Mesodermal cell (in vitro differentiated cells): ENCODE measurements around the gene STK25.

Source experiments
- H3K27ac ChIP-seq: 2 replicates; pipeline ENCODE4 v1.7.0; 2013; ENCODE audit warnings: mild to moderate bottlenecking, low read depth, low read length, moderate library complexity; ENCODE audit not compliant: severe bottlenecking
- H3K36me3 ChIP-seq: 2 replicates; pipeline ENCODE4 v1.7.1; 2013; ENCODE audit warnings: mild to moderate bottlenecking, low read length, moderate library complexity; ENCODE audit not compliant: control insufficient read depth, insufficient read depth
- H3K4me1 ChIP-seq: one replicate; pipeline ENCODE4 v1.7.1; 2013; ENCODE audit warnings: mild to moderate bottlenecking, low read length; ENCODE audit not compliant: insufficient read depth, control insufficient read depth, poor library complexity, severe bottlenecking
- H3K4me3 ChIP-seq: 2 replicates; pipeline ENCODE4 v1.7.0; 2013; ENCODE audit warnings: low read length, control low read depth, mild to moderate bottlenecking; ENCODE audit not compliant: insufficient read depth, poor library complexity, severe bottlenecking; ENCODE audit errors: extremely low read depth
- H3K9me3 ChIP-seq: 2 replicates; pipeline ENCODE4 v1.7.1; 2013; ENCODE audit warnings: mild to moderate bottlenecking, low read length, moderate library complexity; ENCODE audit not compliant: control insufficient read depth
- WGBS, 2 experiments: methylation state at CpG; one replicate each; pipeline ENCODE4 v1.1.5; 2013; ENCODE audit warnings: missing lambda C conversion rate in 2 of 2; ENCODE audit not compliant: insufficient coverage in 2 of 2; 5-methylcytosine and 5-hydroxymethylcytosine counted together

The STK25 gene

DNA sequence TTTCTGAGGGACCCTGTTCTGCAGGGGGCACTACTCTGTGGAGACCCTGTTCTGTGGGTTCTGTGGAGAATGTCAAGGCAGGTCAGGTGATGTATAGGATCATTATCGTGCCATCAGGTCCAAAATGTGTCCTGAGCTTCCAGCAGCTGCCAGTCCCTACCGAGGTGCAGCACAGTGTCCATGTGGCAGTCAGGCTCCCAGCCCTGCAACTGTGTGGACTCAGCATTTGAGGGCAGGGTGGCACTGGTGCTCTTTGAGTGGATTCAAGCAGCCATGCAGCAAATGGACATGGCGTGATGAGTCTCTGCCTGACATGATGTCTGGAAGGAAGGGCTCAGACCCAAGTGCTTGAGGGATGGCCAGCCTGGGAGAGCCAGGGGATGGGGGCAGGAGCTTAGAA, 35.0 kb downstream of the STK25 start:
- H3K36me3 ChIP-seq, result no peaks in the 10 kb centered on the region
- 93 to 96% methylated on average over 3 of the region's 3 CpGs for WGBS, 2 experiments
- H3K4me3 ChIP-seq, result no peak overlapping the region
- no peaks in the 10 kb centered on the region for H3K9me3 ChIP-seq
- H3K27ac ChIP-seq, result no peak overlapping the region
- H3K4me1 ChIP-seq, result no peaks in the 10 kb centered on the region

- no peaks in the 10 kb centered on the region for H3K9me3 ChIP-seq
- WGBS, 2 experiments, result 92% methylated on average over 2 of the region's 2 CpGs; no CpG with 5 or more reads in 1 of the 2 experiments
Measured at GRCh38 chr2:241469746-241470145, 38.6 kb downstream of the STK25 start.

GRCh38 chr2:241468476-241468781, 40.0 kb downstream of the STK25 start:
- no peaks in the 10 kb centered on the region for H3K9me3 ChIP-seq
- H3K4me3 ChIP-seq, result no peak overlapping the region
- 77 to 100% methylated on average over 1 to 2 of the region's 2 CpGs for WGBS, 2 experiments
- no peak overlapping the region for H3K27ac ChIP-seq
- H3K36me3 ChIP-seq, result no peaks in the 10 kb centered on the region
- H3K4me1 ChIP-seq, result no peaks in the 10 kb centered on the region

More at GRCh38 chr2:241469746-241470145, 38.6 kb downstream of the STK25 start:
- no peak overlapping the region for H3K4me3 ChIP-seq
- no peaks in the 10 kb centered on the region for H3K4me1 ChIP-seq
- H3K27ac ChIP-seq, result no peak overlapping the region
- H3K36me3 ChIP-seq, result no peaks in the 10 kb centered on the region

GRCh38 chr2:241467777-241468475, 40.5 kb downstream of the STK25 start:
- Histone ChIP-seq H3K4me1 (no peaks in the 10 kb centered on the region), H3K9me3 (no peaks in the 10 kb centered on the region), H3K36me3 (no peaks in the 10 kb centered on the region), H3K4me3 (no peak overlapping the region), H3K27ac (no peak overlapping the region)
- WGBS, 2 experiments, result 91 to 94% methylated on average over 15 to 21 of the region's 23 CpGs

DNA sequence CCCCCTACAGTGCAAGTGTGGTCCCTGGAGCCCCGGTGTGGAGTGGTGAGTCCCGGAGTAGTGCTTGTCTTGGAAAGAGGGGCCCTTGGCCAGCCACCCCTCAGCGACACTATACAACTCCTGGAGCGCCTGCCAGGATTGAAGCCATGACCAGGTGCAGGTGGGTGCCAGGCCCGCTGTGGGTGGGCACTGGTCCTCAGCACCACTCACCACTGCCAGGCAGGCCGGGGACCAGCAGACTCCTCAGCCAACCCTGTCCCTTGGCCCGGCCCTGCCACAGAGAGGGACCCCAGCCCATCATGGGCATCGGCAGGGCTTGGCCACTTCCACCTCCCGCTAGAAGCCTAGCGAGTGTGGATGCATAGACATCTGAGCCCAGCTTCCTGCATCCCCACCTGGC, 42.2 kb downstream of the STK25 start:
- 91 to 100% methylated on average over 4 to 10 of the region's 10 CpGs for WGBS, 2 experiments

DNA sequence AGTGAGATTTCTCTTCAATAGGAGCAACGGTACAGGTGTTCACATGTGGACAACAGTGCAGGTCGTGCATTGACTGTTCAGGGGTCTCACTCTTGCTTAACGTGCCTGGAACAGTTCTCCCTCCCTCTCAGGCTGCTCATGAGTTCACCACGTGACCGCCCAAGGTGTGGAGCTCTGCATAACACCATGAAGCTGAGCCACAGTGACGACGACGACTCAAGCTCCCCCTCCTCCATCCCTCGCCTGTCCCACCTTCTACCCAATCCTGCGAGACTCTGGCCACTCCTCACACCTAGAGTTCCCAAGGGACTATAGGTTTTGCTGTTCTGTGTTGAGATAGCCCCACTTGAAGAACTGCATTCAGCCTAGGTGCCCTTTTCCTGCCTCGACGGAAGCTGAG, 42.8 kb downstream of the STK25 start:
- WGBS, 2 experiments, result 60 to 75% methylated on average over 4 to 10 of the region's 12 CpGs
- Histone ChIP-seq H3K4me1 (no peaks in the 10 kb centered on the region), H3K36me3 (no peaks in the 10 kb centered on the region), H3K27ac (no peak overlapping the region), H3K9me3 (no peaks in the 10 kb centered on the region), H3K4me3 (no peak overlapping the region)

More for the DNA sequence above, 42.2 kb downstream of the STK25 start:
- Histone ChIP-seq H3K36me3 (no peaks in the 10 kb centered on the region), H3K4me3 (no peak overlapping the region), H3K27ac (no peak overlapping the region), H3K4me1 (no peaks in the 10 kb centered on the region), H3K9me3 (no peaks in the 10 kb centered on the region)

GRCh38 chr2:241463276-241464135, 44.9 kb downstream of the STK25 start:
- Histone ChIP-seq H3K27ac (no peak overlapping the region), H3K4me3 (no peak overlapping the region), H3K36me3 (no peaks in the 10 kb centered on the region), H3K4me1 (no peaks in the 10 kb centered on the region), H3K9me3 (no peaks in the 10 kb centered on the region)
- 91 to 95% methylated on average over 15 to 16 of the region's 18 CpGs for WGBS, 2 experiments

DNA sequence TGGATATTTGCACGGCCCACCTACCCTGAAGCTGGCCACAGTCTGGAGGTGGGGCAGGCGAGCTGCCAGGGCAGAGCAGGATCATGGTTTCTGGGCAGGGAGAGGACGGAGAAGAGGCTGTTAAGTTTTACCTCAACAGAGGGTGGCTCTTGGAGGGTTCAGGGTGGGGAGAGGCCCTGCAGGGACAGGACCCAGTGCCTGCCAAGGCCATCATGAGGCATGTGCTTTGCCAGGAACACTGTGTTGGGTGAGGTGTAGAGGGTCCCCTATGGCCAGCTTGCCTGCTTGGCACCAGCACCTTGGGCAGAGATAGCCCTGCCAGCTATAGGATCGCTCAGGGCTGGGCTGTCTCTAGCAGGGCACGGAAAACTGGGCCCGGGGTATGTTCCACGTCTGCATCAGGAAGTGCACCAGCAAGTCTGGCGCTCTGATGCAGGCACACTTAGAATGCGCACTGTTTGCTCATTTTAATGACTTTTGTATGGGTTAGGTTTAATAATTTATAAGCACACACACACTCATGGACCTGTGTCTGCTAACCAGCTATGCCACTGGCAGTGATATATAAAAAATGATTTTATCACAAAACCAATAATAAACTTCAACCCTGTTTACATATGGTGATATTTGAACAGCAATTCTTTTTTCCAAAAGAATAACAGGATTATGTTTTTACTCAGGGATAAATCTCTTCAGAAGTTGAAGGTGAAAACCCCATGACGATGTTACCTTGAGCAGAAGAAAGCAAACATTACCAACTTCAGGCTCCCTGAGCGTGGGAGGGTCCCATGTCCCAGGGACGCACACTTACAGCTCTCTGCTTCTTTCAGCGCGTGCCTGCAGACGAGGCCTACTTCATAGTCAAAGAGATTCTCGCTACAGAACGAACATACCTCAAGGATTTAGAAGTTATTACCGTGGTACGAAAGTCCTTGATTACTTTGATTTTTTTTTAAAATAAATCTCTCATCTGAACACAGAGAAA, 46.4 kb downstream of the STK25 start:
- Histone ChIP-seq H3K4me3 (no peak overlapping the region), H3K27ac (no peak overlapping the region), H3K9me3 (no peaks in the 10 kb centered on the region), H3K4me1 (no peaks in the 10 kb centered on the region), H3K36me3 (no peaks in the 10 kb centered on the region)
- 91 to 99% methylated on average over 13 to 17 of the region's 19 CpGs for WGBS, 2 experiments

DNA sequence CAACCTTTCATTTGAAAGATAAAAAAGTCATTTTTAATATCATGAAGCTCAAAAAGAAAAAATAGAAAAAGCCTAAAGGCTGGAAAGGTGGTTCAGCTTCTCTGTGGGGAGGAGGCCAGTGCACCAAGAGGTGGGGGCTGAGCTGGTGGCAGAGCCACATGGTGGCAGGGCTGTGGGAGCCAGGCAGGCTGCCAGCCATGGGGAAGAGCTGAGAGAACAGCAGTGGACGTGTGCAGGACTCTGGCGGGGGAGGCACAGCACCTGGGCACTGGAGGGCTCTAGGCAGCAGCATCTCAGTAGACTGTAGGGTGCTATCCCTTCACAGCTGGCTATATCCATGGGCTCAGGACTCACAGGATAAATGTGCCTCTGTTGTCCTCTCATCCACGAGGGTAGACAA, 47.8 kb downstream of the STK25 start:
- Histone ChIP-seq H3K9me3 (no peaks in the 10 kb centered on the region), H3K4me3 (no peak overlapping the region), H3K27ac (no peak overlapping the region), H3K36me3 (no peaks in the 10 kb centered on the region), H3K4me1 (no peaks in the 10 kb centered on the region)
- 90 to 94% methylated on average over 2 to 3 of the region's 3 CpGs for WGBS, 2 experiments

DNA sequence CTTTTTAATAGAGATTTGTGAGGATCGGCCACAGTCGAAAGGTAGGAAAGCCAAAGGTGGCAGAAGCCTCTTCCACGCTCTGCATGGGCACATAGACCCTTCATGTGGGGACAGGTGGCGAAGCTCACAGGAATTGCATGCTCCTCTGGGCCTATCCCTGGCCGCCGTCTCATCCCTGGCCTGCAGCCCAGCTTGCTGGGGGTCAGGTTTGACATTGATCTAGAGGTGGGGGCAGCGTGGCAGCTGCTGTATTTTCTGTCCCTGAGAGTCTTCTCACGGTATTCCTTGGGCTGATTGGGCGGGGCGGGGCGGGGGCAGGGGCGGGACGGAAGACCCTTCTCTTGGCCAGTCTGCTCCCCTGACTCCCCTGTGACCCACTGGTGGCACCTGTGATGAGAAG, 48.9 kb downstream of the STK25 start:
- Histone ChIP-seq H3K9me3 (no peaks in the 10 kb centered on the region), H3K4me3 (no peak overlapping the region), H3K36me3 (no peaks in the 10 kb centered on the region), H3K4me1 (no peaks in the 10 kb centered on the region), H3K27ac (no peak overlapping the region)
- WGBS, 2 experiments, result 89 to 96% methylated on average over 11 to 12 of the region's 13 CpGs
